Measurements from ENCODE around the gene RANBP10.

DNA sequence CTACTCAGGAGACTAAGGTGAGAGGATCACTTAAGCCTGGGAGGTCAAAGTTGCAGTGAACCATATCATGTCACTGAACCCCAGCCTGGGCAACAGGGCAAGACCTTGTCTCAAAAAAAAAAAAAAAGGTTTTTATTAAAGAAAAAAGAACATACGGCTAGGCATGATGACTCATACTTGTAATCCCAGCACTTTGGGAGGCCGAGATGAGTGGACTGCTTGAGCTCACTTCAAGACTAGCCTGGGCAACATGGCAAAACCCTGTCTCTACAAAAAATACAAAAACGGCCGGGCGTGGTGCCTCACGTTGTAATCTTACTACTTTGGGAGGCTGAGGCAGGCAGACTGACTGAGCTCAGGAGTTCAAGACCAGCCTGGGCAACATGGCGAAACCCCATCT is 38.4 kb downstream of the RANBP10 start:
- TF ChIP-seq POLR2A (IDR thresholded peaks at IDR 0.05) (no peak), EP300 (IDR thresholded peaks at IDR 0.05) (no peak), POLR2AphosphoS5 (IDR thresholded peaks at IDR 0.05) (no peak)
- TF ChIP-seq, protein P1, sequence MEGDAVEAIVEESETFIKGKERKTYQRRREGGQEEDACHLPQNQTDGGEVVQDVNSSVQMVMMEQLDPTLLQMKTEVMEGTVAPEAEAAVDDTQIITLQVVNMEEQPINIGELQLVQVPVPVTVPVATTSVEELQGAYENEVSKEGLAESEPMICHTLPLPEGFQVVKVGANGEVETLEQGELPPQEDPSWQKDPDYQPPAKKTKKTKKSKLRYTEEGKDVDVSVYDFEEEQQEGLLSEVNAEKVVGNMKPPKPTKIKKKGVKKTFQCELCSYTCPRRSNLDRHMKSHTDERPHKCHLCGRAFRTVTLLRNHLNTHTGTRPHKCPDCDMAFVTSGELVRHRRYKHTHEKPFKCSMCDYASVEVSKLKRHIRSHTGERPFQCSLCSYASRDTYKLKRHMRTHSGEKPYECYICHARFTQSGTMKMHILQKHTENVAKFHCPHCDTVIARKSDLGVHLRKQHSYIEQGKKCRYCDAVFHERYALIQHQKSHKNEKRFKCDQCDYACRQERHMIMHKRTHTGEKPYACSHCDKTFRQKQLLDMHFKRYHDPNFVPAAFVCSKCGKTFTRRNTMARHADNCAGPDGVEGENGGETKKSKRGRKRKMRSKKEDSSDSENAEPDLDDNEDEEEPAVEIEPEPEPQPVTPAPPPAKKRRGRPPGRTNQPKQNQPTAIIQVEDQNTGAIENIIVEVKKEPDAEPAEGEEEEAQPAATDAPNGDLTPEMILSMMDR (IDR thresholded peaks at IDR 0.05), result no peak
